Choroid plexus epithelial cell (primary cell): Measurements from ENCODE around the gene PPIA.

Experiments used
- DNase-seq: peaks from one replicate; pipeline ENCODE4 v3.0.0-alpha.2; 2010; ENCODE audit warnings: low read depth
- H3K4me3 ChIP-seq: 2 replicates; pipeline ENCODE4 v1.5.1; 2011; ENCODE audit warnings: low read depth, mild to moderate bottlenecking, control low read depth, low read length, moderate library complexity
- CTCF ChIP-seq: conservative IDR thresholded peaks from 2 replicates; pipeline ENCODE4 v1.5.1; 2011; ENCODE audit warnings: low read depth, mild to moderate bottlenecking, control low read depth, inconsistent platforms, low read length, moderate library complexity

Gene PPIA

GRCh38 chr7:44752822-44753221 is 43.7 kb upstream of the PPIA start:
- no peak overlapping the region for H3K4me3 ChIP-seq
- no peak for TF ChIP-seq CTCF

GRCh38 chr7:44754802-44755697 is 41.4 kb upstream of the PPIA start:
- no peak overlapping the region for H3K4me3 ChIP-seq
- TF ChIP-seq CTCF, result no peak
- DNase-seq, result no peak

More at GRCh38 chr7:44752822-44753221, 43.7 kb upstream of the PPIA start:
- no peak for DNase-seq

GRCh38 chr7:44755698-44756627 is 40.5 kb upstream of the PPIA start:
- DNase-seq, result no peak
- TF ChIP-seq CTCF, result no peak

GRCh38 chr7:44756904-44757303 is 39.6 kb upstream of the PPIA start:
- DNase-seq, result no peak
- no peak overlapping the region for H3K4me3 ChIP-seq
- TF ChIP-seq CTCF, result no peak

More at GRCh38 chr7:44755698-44756627, 40.5 kb upstream of the PPIA start:
- H3K4me3 ChIP-seq, result no peak overlapping the region

GRCh38 chr7:44757311-44757710 is 39.2 kb upstream of the PPIA start:
- H3K4me3 ChIP-seq, result no peak overlapping the region
- DNase-seq, result no peak
- TF ChIP-seq CTCF, result no peak

GRCh38 chr7:44757739-44758138 is 38.7 kb upstream of the PPIA start:
- H3K4me3 ChIP-seq, result no peak overlapping the region
- no peak for TF ChIP-seq CTCF
- DNase-seq, result no peak
